ENCODE data around the gene PPP6R2.
A peak's percentile ranks its signal among the peaks of the same experiment; 100 is the strongest.

PPP6R2 gene

DNA sequence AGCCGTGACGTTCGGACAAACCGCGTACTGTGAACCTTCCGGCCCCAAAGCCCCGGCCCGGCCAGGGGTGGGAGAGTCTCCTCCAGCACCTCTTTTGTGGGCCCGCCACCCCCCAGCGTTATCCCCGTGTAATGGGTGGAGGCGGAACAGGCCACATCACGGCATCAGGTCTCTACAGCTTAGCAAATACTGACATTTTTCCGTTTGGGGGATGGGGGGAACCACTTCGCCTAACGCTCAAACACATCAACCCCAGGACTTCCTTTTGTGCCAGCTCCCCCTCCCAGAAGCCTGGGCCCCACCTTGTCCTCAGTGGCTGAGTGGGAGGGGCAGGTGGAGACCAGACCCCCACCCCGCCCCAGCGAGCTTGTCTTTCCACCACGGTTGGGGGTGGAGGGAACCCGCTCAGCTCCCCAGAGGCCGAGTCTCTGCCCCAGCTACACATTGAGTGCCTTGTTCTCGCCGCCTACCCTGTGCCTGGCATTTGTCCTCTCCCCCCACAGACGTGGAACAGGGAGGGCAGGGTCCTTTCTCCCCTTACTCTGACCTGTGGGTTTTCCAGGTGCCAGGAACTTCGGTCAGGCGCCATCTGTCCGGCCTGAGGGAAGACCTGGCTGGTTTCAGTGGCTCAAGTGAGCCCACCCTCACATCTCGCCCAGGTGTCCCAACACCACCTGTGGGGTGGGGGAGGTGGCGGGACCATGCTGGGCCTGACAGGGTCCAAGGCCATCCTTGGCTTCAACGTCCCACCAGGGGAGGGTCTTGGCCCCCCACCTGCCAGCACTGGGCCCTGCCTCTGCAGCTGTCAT lies 102.1 kb downstream of the PPP6R2 start:
- peak in 1 of 2 donors; percentile 26 for DNase-seq (ENCODE audit: low read depth in 2 of 2)

DNA sequence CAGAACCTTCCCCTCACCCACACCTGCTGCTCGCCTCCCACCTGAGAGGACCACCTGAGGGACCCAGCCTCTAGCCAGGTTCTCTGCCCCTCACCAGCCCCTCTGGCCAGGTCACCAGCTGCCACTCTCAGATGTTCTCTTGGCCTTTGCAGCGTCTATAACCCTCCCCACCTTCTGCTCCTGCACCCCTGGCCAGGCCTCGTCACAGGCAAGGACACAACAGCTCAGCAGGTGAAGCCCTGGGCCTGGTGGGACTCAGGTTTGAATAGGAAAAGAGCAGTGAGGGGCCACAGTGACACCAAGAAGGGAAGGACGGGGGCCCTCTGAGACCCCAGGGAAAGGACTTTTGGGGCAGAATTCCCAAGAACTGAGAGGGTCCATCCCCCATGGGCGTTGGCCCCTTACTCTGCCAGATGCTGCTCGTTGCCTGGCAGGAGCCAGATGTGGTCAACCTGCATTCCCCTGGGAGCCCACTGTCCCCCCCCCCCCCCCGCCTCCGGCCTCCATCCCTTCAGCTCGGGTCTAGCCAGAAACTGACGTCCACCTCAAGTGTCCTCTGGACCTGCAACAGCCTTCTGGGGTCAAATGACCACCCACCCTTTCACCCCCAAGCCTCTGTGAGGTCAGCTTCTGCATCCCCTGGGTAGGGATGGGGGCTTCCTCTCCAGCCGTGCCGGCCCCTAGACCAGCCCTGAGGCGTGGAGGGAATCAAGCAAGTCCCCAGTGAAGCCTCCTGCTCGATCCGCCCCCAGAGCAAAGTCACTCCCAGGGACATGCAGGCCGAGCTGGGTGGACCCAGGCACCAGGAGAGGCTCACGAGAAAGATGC lies 103.0 kb downstream of the PPP6R2 start:
- DNase-seq (ENCODE audit: low read depth in 2 of 2) = no peak

DNA sequence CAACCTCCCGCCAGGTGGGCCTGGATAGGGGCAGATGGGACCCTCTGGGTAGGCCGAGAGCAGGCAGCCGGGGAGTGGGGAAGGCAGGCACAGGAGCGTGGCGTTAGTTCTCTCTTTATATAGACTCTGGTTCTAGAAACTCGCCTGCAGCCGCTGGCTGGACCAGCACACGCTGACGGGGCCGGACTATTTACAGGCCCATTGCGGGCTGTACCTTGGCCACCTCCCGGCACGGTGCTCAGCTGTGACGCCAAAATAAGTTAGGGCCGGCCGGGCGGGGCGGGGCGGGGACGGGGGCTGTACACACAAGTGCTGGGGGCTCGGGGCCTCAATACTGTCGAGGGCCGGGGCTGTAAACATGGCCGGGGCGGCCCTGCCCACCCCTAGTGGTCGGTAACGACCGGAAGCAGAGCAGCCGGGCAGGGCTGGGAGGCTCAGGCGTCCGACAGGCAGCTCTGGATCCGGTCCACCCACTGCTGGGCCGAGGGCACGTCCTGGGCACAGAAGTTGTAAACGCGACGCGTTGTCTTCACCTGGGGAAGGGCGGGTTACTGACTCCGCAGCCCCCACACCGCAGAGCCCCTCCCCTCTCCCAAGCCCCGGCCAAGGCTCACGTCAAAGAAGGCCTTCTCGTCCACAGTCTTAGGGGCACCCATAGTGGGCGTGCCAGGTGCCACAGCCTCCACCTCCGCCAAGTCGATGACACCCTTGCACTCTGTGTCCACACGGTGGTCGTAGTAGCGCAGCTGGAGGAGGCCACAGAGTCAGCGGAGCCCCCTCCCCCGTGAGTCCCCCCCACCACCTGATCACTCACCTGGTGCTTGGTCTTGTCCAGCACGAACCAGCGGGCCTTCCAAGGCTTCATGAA lies 103.8 kb downstream of the PPP6R2 start:
- DNase-seq (ENCODE audit: low read depth in 2 of 2) = no peak

- no peak for DNase-seq (ENCODE audit: low read depth in 2 of 2)
Observed at GRCh38 chr22:50447576-50448551, 104.7 kb downstream of the PPP6R2 start.

- no peak for DNase-seq (ENCODE audit: low read depth in 2 of 2)
Observed at GRCh38 chr22:50452649-50453048, 109.5 kb downstream of the PPP6R2 start.

GRCh38 chr22:50454556-50455075 lies 111.5 kb downstream of the PPP6R2 start:
- DNase-seq (ENCODE audit: low read depth in 2 of 2) = no peak

- DNase-seq (ENCODE audit: low read depth in 2 of 2) = no peak
Observed at GRCh38 chr22:50455201-50455600, 112.1 kb downstream of the PPP6R2 start.

GRCh38 chr22:50456026-50456425 lies 112.9 kb downstream of the PPP6R2 start:
- no peak for DNase-seq (ENCODE audit: low read depth in 2 of 2)

DNA sequence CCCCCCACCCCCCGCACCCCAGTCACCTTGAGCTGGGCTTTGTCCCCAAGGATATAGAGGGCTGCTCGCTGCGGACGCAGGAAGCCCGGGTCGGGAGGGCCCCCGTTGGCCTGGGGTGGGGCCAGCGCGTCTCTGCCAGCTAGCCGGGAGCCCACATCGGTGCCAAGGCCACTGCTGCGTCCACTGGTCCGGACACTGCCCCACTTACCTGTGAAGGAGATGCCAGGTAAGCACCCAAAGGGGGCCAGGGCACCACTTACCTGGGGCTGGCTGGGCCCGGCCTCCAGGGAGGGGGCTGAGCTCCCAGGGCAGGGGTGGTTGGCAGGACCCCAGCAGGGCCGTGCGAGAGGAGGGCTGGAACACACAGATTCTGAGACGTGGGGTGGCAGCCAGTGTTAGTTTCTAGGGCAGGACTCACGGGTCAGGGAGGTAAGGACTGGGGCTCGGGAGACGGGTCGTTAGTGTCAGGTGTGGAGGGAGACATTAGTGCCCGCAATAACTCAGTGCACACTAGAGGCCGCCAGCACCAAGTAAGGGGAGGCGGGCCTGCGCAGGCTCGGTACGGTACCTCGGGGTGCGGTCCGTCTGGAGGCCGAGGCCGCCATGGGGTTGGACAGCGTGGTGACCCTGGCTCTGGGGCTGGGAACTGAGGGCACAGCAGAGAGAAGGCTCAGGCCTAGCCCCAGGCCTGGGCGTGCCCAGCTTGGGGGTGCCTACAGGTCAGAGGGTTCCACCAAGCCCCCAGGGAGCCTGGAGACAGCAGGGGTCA lies 113.5 kb downstream of the PPP6R2 start:
- DNase-seq (ENCODE audit: low read depth in 2 of 2) = no peak

DNA sequence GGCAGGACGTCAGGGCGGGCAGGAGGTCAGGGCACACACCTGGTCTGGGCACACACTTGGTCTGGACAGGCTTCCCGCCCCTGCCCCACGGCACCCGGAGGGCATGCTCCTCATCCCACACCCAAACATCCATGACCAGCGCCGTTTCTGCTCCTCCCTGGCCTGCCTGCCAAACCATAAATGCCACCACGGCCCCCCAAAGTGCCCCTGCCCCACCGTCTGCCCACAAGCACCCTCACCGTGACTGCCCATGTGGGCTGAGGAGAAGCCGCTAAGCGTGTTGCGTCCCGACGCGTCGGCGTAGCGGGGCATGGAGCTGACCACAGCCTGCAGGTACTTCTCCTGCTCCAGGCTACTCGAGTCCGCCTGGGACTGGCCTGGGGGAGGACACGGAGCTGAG lies 115.9 kb downstream of the PPP6R2 start:
- DNase-seq (ENCODE audit: low read depth in 2 of 2) = no peak

GRCh38 chr22:50459496-50460140 lies 116.5 kb downstream of the PPP6R2 start:
- DNase-seq (ENCODE audit: low read depth in 2 of 2) = no peak

DNA sequence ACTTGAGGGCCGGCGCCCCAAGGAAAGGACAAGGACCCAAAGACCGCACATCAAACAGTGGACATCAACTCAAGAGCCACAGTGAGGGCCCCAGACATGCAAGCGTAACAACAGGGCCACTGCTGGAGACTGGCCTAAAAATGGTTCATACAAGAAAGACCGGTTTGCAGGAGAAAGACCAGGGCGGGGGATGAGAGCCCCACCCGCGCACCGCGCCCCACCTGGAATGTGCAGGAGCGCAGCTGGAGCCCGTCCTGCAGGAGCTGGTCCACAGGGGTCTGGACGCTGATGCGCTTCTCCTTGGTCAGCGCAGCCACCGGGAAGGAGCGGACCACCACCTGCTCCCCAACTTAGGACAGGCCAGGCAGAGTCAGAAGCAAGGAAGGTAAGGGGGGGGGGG lies 117.8 kb downstream of the PPP6R2 start:
- DNase-seq (ENCODE audit: low read depth in 2 of 2) = no peak

DNA sequence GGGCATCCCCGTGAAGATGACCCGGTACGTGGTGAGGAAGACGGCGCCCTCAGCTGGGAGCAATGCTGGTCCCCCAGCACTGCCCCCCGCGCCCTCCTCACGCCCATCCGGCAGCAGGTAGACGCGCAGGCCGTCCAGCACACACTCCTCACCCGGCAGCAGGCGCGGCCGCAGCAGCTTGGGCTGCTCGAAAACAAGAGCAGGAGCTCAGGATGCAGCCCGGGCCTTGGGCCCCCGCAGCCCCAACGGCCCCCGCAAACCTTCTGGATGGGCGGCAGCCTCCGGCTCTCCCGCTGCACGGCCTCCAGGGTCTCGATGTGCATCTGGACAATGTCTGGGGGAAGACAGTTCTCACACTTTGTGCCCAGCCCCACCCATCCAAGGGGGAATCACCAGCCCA lies 118.4 kb downstream of the PPP6R2 start:
- no peak for DNase-seq (ENCODE audit: low read depth in 2 of 2)

DNA sequence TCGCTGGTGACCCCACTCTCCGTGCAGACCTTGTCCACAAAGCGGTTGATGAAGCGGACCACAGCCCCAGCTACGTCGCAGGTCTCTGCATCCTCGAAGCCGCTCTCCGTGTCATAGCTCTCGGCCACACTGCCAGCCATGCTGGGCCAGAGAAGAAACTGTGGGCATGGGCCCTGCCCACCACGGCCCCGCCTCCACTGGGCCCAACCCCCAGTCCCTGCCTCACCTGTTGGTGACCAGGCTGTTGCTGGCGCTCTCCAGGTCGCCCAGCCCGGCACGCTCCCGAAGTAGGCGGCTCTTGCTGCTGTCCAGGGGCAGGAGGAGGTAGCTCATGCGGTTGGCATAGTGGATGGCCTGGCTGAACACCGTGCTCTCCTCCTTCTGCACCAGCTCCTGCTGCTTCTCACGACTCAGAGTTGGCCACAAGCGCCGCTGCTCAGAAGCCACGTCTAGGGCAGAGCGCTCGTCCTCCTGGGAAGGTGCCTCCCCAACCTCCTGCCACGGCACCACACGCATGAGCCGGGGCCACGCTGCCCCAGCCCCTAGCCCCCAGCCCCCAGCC lies 118.9 kb downstream of the PPP6R2 start:
- DNase-seq (ENCODE audit: low read depth in 2 of 2) = no peak

DNA sequence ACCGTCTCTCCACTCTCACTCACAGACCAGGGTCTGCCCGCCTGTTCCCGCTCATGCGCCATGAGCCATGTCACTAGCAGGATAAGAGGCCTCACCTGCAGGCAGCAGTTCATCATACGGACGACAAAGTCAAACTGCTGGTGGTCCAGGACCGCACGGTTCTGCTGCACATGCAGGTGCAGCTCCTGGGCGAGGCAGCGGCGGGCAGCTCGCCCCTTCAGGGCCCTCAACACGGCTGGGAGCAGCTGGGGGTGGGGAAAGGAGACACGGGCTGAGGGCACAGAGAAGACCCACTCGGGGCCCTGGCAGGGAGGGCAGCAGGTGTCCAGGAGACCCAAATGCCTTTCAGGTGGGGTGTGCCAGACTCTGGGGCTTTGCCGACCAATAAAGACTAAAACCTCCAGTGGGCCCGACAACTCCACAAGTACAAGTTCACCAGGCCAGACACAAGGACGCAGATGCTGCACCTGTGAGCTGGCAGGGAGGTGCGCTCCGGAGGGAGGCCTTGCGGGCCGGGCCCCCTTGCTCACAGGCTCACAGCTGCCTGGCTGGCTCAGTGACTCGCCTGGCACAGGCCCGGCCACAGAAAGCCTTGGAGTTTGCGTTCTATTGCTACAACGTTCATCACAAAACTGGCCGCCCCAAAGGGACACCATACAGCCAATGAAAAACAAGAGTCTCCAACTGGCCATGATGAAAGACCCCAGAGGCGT lies 120.2 kb downstream of the PPP6R2 start:
- DNase-seq (ENCODE audit: low read depth in 2 of 2) = no peak

DNA sequence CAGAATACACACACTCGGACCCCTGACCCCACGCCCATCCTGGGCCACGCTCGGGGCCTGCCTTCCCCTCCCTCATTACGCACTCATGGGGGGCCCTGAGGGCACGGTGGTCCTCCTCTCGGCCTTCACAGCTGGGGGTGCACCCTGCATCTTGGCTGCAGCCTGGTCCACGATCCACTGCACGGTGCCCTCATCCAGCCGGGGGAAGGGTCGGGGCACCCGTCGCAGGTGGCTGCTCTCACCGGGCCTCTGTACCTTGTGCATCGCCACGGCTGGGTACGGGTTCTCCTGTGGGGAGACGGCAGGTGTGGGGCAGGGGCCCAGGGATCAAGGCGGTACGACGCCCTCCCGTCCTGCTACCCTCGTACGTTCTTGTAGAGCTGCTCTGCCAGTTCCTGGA lies 121.3 kb downstream of the PPP6R2 start:
- no peak for DNase-seq (ENCODE audit: low read depth in 2 of 2)

DNA sequence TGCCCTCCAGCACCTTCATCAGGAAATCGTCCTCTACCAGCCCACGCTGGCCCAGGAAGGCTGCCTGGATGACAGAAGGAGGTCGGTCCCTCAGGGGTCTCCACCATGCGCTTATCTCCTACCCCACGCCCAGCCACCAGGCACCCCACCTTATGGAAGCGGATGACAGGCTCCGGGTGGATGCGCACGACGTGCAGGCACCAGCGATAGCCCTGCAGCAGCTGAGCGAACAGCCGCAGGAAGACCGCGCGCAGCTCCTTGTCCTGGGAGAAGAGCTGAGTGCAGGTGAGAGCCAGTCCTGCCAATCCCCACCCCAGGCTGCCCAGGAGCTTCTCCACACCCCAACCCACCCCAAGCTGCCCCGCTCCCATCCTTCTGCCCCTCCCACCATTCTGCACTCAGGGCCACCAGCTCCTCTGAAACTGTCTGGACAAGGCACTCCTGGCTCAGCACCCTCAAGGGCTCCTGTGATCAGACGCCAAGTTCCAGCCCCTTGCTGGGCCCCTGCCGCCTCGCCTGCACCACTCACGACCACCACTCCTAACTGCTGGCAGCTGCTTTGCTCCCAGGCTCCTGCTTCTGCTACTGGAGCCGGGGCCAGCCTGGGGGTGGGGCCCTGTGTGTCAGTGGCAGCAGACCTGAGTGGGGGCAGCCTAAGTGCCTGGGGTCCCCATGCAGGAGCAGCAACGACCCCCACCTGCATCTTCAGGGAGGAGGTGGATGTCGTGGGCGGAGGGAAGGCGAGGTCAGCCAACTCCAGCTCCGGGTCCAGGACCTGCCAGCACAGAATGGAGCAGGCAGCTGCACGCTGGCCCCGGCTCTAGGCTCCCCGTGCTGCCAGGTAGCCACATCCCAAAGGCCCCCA lies 122.2 kb downstream of the PPP6R2 start:
- DNase-seq (ENCODE audit: low read depth in 2 of 2) = no peak

Measured in stimulated activated CD8-positive, alpha-beta memory T cell treated with anti-CD3 and anti-CD28 coated beads, Interleukin-2, amount 100 ng/mL, for 48 hours (primary cell).